GM18870 (cell line): ENCODE measurements around the gene CBLB.

ENCODE experiments used
- ATAC-seq: cut with Tn5 transposase; IDR thresholded peaks from one replicate; pipeline ENCODE4 v1.9.1; 2021; ENCODE audit warnings: moderate library complexity; ENCODE audit not compliant: unreplicated experiment

The CBLB gene

DNA sequence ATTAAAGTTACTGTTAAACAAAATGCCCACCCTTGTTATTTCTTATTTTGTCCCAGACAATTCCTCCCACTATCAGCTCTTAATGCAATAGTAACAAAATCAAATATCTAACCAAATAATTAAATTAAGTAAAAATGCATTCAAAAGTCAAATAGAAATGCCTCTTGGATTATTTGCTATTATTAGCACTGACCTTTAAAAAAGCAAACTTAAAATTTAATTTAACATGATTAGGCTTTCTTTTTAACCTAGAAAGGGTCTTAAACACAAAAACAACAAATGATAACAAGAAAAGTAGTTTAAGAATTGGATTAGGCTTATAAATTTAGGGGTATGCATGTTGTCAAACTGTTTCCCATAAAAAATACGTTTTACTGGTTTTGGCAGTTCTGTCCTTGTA is 159.8 kb downstream of the CBLB start:
- ATAC-seq = no peak

DNA sequence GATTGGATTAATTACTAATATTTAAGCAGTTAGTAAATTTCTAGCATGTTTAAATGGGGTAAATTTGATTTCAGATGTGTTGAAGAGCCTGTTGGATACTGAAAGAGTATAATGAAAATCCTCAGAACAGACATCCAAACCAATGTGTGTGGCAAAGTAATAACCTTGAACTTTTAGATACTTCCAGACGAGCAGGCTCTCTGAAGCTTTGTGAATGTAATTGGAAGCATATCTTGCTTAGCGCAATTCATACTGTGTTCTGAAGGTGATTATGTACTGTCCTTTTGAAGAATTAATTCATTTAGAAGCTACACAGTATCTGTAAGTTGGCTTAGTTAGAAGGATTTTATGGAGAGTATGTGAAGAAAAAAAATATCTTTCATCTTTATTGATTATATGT is 161.8 kb downstream of the CBLB start:
- ATAC-seq = no peak

DNA sequence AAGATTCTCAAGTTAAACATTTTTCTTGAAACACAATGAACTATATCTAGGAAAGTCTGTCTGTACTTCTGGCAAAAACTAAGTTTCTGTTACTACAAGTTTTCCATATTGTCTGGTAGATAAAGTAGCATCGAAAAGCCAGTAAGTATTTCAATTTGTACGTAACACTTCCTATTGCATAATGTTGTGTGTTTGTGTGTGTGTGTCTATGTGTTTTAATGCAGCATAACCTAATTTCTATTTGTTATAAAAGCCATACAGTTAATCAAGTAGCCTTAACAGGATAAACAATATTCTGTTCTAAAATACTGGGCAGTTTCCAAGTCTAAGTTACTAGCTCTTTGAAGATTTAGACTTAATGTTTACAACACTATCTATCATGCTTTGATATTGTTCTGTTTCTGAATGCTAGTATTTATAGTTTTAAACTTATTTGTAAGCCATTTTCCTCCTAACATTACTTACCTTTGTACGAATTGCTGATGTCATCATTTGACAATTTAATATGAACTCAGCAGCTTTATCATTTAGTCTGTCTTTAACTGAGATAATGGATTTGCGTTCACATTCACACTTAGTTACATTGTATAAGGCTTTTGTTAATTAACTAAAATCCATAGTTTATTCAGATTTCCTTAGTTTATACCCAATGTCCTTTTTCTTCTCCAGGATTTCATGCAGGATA is 163.9 kb downstream of the CBLB start:
- ATAC-seq = no peak

DNA sequence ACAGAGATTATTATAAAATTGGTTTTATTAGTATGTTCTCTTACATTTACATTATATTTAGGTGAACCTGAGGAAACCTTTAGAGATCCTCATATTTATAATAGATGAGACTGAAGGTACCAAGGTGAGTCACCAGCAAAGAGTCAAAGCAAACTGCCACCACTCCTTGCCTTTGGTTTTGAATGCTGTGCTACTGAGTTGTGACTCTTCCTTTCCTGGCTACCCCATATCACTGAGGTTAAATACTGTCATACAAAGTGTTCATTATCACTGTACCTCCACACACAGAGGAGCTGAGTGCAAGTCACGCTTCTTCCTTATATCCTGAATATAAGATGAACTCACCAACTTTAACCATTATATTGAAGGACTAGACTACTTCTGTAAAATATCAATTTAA is 168.2 kb downstream of the CBLB start:
- no peak for ATAC-seq

DNA sequence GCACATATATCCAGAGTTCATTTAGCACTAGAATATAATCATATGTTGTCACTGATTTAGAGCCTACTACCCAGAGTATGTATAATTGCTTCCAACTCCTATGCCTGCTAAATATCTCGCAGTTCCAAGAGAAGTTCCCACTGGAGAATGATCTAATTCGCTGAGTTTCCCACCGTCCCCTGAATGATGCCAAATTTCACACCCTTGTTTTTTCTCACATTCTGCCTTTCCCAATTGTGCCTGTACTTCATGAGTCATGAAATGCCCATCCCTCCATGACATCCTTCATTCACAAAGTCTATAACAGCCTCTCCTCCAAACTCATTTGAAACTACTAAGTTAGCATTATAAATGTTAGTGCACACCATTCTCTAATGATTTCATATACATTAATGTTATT is 177.2 kb downstream of the CBLB start:
- ATAC-seq = no peak

DNA sequence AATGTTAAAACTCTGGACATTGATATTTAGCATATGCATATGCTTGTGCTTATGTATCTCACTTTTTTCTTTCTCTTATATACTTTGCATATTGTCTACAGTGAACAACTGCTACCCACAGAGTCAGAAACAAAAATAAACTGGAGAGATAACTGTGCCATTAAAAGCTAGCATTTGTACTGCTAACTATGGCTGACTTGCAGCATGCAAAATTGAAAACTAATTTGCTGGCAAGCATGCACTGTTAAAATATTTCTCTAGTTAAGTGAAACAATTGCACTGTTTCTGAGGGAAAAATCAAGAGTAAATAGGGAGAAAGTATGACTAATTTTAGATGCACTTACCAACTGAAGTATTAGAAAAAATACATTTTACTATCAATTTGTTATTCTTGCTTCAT is 177.8 kb downstream of the CBLB start:
- ATAC-seq = no peak

DNA sequence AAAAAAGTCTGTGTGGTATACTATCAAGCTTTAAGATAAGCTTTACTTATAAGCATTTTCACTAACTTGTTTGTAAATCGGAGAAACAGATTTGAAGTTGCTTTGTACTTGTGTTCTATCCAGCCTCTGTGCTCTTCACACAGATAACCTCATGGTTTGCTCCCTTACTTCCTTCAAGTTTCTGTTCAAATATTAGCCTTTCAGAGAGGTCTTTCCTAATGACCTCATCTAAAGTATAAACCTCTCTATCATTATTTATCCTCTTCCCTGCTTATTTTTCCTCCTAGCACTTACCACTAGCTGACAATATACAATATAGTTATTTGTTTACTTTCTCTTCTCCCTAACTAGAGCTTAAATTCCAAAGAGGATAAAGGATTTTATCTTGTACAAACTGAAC is 180.0 kb downstream of the CBLB start:
- no peak for ATAC-seq

DNA sequence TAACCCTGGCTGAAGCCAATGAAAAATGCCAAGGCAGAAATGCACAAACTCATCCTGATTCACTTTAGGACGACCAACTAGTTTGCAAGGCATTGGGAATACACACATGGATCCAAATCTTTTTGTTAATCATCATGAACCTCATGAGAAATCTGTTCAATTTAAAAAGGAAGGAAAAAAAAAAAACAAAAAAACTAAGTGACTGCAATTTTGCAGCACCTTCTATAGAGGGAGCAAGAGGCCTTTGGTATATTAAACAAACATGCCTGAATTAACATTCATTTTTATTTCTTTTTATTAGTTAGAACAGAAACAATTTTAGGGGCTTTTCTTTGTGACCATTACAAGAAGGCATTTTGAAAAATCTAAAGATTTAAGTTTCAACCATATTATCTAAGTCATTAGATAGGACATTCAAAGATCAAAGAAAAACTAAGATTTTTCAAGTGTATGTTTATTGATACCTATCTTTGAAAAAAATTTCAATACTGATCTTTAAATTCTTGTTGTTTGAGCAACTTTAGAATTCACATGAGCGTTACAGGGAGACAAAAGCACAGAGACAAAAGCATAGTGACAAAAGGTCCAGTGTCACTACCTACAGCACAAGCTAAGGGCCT is 182.4 kb downstream of the CBLB start:
- ATAC-seq = no peak

DNA sequence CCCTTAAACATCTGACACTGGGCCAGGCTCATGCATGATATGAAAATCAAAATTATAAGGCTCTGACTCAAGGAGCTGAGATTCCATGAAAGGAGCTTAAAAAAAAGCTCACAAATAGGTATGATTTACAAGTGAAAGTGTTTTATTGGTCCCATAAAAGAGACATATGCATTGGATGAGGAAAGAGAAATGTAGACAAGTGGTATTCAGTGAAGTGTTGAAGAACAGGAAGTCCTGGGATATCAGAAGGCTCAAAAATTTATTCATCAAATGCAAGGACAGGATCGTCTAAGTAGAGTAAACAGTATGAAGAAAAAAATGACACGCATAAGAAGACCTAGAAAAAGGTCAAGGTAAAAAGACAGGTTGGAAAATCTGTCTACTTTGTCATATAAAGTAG is 188.9 kb downstream of the CBLB start:
- no peak for ATAC-seq

DNA sequence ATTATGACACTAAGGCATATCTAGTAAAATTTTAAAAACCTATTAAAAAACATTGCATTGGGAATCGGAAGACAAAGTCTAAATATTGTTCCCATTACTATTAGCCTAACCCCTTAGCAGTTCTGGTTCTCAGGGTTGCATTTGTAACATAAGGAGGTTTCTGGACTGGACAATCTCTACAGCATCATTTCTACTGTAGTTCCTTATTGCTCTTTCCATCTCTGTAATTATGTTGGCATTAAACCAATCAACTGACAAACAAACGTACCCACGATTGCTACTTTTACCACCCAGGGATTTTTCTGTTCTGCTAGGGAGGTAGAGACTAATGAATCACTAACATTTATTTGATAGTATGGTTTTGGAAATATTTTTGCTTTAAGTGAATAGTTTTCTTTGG is 190.8 kb downstream of the CBLB start:
- ATAC-seq = no peak

DNA sequence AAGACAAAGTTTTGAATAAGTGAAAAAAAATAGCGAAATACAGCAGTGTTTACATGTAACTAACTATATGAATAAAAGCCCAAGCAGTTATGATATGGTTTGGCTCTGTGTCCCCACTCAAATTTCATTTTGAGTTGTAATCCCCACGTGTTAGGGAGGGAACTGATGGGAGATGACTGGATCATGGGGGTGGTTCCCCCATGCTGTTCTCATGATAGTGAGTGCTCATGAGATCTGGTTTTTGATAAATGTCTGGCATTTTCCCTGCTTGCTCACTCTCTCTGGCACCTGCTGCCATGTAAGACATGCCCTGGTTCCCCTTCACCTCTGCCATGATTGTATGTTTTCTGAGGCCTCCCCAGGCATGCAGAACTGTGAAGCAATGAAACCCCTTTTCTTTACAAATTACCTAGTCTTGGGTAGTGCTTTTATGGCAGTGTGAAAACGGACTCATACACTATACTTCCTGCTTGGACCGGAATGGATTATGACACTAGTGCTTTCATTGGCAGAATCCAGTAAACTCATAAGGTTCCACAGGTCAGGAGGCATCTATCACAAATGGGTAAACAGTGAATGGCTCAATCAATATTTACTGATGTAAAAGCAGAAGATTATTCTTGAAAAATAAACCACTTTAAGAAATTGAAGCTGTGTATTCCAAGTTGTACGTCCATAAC is 192.1 kb downstream of the CBLB start:
- ATAC-seq = no peak

DNA sequence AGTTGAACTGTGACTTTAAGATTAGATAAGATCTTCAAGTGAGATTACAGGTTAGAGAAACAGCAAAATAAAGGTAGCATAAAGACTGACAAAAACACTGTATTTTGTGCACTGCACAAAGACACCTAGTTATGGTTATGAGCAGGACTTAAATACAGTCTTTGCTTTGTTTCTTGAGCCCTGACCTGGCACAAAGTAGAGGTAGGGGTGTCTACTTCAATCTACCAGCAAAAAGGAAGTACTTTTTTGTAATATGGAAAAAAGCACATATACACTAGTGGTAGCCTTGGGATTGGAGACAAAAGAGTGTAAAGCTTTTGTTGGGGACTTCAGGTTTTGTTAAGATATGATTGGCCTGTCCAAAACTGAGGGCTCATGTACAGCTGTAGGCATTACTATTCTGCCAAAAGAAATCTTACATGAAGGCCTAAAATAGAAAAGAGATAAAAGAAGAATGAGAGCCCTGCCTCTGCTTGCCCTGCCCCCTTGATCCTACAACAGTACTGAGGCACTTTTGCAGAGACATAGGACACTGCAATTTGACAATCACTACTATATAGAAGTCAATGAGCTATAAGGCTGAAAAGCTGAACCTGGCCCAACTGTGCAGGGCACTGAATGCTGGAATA is 194.3 kb downstream of the CBLB start:
- no peak for ATAC-seq

DNA sequence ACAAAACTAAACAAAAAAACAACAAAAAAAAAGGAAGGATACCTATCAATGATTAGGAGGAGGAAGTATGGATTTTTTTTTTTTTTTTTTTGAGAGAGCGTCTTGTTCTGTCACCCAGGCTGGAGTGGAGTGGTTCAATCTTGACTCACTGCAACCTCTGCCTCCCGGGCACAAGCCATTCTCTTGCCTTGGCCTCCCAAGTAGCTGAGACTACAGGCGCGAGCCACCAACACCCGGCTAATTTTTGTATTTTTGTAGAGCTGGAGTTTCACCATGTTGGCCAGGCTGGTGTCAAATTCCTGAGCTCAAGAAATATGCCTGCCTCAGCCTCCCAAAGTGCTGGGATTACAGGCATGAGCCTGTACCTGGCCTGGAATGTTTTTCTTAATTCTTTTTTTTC is 195.8 kb downstream of the CBLB start:
- no peak for ATAC-seq

DNA sequence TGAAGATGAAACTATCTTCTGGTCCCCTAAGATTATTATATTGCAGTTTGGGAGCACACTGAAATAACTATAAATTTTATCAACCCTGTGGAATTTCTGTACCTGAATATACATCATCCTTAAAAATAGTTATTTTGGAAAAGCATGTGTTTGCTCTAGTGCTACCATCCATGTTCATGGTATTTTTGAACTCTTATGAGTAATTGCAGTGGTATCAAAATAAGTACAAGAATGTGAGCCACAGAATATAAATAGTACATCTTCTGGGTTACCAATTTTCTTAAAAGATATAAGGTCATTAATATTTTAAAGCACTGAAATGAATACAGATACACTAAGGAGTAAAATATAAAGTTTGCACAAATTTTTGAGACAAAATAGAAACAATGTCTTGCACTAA is 206.5 kb downstream of the CBLB start:
- no peak for ATAC-seq

DNA sequence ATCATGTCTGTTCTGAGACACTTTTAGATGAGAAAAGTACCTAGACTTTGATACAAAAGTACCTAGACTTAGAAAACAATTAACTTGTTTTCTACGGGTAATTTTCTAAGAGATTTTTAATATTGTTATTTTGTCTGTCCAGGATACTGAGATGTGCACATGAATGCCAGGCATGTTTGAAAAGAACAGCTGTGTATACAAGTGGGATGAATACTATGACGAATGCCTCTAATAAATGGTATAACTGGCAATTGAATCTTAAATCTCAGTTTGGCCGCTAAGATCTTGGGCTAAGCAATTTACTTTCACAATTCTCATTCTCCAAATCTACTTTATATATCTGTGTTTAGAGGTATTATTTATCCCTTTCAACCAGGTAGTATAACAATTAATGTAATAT is 207.4 kb downstream of the CBLB start:
- ATAC-seq = no peak

DNA sequence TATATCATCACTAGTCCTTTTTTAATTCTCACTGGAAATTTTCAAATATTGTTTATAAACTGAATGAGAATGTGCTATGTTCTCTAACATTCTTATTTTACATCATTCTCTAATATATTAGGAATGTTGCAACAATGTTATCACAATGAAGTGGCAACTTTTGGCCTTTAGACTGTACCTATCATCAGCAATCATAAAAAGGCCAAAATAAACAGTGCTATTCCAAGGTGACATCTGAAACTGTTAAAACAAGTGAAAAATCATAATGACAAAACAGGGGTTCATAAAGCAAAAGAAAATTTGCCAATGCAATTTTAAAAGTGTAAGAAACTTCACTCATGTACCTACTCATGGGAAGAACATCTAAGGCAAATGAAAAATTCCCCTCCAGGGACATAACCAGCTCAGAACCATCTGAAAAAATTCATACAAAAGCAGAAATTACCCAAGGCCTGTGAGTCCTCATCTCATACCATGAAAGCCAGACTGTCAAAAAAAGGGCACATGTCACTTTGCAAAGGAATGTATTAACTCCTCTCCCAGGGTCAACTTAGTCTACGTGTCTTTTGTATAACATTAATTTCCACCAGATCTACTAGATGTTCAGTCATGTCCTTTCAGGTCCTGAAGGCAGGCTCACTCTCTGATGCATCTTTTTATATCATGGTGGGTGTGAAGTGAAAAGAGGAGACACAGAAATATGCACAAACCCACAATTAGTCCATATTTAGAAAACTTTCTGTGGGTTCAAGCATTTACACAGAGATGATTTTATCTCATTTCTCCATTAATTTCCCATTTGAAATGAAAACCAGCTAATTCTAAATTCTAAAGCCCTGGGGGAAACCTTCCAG is 211.9 kb downstream of the CBLB start:
- no peak for ATAC-seq

DNA sequence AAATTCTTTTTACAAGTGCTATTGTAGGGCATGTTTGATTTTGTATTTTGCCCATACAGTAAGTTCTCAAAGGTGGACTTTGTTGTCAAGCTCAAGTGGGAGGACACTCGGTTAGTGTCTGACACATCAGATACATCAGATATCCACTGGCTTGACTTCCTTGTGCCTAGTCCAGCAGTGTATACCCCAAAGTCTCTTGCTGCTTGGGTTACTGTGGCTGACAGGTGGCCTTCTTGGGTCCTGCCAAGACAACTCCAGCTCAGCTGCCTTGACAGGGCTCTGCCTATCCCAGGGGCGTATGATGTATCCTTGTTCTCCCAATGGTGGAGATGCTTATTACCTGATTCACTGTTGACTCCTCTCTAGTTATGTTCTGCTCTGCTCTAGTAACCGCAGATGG is 214.9 kb downstream of the CBLB start:
- ATAC-seq = no peak

DNA sequence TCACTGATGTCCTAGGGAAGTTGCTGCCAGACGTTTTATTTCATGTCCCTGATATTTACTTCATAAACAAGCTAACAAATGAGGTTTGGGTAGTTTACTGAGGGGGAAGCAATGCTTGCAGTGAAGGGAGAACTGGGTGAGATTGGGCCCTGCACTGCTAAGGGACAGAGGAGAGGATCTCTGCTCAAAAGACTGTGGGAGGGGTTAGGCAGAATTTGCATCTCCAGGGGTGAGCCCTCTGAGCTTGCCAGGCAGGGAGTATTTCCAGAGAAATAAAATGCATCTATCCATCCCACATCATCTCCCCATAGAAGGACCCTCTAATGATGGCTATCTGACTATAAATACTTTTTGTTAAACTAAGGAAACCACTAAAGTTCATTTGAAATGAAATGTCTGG is 215.6 kb downstream of the CBLB start:
- ATAC-seq = no peak

DNA sequence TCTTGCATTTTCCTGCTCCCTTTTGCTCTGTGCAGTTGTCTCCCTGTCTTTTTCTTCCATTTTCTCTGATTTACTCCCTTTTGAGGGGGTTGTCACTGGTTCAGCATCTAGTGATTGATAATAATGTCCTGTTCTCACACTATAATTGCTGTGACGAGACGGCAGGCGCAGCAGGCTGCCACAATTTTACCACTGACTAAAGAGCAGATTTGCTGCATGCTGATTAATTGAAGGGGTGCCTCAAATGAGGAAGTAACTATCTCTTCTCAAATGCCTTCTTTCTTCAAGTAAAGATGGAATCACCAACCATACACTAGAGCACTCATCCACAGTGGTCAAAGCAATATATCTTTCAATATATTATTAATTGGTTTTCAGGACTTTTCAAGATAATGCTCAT is 219.3 kb downstream of the CBLB start:
- no peak for ATAC-seq

DNA sequence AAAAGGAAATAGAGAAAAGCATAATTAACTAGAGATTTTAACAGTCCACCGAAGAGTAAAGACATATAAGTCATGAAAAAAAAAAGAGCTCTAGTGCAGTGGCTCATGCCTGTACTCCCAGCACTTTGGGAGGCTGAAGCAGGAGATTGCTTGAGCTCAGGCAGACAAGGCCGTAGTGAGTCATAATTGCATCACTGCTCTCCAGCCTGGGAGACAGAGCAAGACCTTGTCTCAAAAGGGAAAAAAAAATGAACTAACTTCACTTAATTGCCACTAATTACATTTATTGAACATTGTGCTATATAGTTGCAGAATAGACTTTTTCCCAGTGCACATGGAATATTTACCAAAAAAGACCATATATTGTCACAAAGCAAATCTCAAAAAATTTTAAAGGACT is 221.8 kb downstream of the CBLB start:
- ATAC-seq = no peak

DNA sequence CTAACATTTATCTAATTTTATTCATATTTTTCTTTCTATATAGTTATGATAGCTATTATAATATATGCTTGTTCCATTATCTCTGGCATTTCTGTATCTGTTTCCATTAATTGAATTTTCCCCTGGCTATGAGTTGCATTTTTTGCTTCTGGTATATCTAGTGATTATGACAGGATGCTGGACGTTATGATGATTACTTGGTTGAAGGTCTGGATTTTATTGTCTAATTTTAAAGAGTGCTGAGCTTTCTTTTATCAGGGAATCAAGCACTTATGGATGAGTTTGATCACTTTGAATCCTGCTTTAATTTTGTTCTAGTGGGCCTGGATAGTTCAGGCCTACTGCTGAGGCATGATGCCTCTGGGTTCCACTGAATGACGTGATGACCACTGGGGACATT is 229.7 kb downstream of the CBLB start:
- ATAC-seq = no peak
